H1 (cell line): ENCODE data around the gene NT5DC3. TPM values are rescaled to one million over a fixed set of nuclear protein-coding genes. Genes with fewer than 3 reads are reported as not detected.

Source experiments
- CTCF ChIA-PET: fragments of 300-600 bp; sonication (Branson Sonifier 250); formaldehyde crosslinking; loops from one replicate; lab custom pipeline; 2021; ENCODE audit not compliant: partially characterized antibody; lab: Charles Lee
- POLR2A ChIA-PET: fragments of 300-600 bp; sonication (Branson Sonifier 250); formaldehyde crosslinking; loops from one replicate; lab custom pipeline; 2021; ENCODE audit warnings: inconsistent platforms; ENCODE audit not compliant: partially characterized antibody; lab: Charles Lee
- DNase-seq, 2 experiments: peaks; one replicate each; pipeline versions ENCODE4 v3.0.0 to v3.0.0-alpha.2; 2010 to 2022; ENCODE audit warnings: low spot score in 2 of 2, low read depth in 1 of 2, mixed read lengths in 1 of 2
- FAIRE-seq: peaks from 2 replicates; lab custom pipeline; 2011; peaks lifted over from hg19 to GRCh38; lab: Jason Lieb, UNC
- H2AFZ ChIP-seq: 2 replicates; pipeline ENCODE4 v1.8.1; 2012; ENCODE audit warnings: low read length, inconsistent platforms
- H2AK5ac ChIP-seq: 2 replicates; pipeline ENCODE4 v1.6.1; 2013; ENCODE audit warnings: low read depth, low read length
- H2BK120ac ChIP-seq: replicated peaks from 2 replicates; pipeline ENCODE3; 2013; ENCODE audit warnings: low read depth, low read length, inconsistent platforms
- H2BK12ac ChIP-seq: 2 replicates; pipeline ENCODE4 v1.6.1; 2013; ENCODE audit warnings: low read depth, low read length
- H2BK15ac ChIP-seq: 2 replicates; pipeline ENCODE4 v1.6.1; 2013; ENCODE audit warnings: low read length
- H2BK20ac ChIP-seq: 2 replicates; pipeline ENCODE4 v1.6.1; 2013; ENCODE audit warnings: low read length
- H2BK5ac ChIP-seq: 2 replicates; pipeline ENCODE4 v1.6.1; 2013; ENCODE audit warnings: low read depth, low read length
- H3K14ac ChIP-seq: 2 replicates; pipeline ENCODE4 v1.6.1; 2013; ENCODE audit warnings: inconsistent platforms; ENCODE audit not compliant: insufficient read length
- H3K18ac ChIP-seq: 2 replicates; pipeline ENCODE4 v1.6.1; 2013; ENCODE audit warnings: low read length; ENCODE audit errors: extremely low read depth
- H3K23ac ChIP-seq: 2 replicates; pipeline ENCODE4 v1.6.1; 2013; ENCODE audit warnings: inconsistent platforms; ENCODE audit not compliant: insufficient read length
- H3K23me2 ChIP-seq: 2 replicates; pipeline ENCODE4 v1.6.1; 2013; ENCODE audit warnings: low read depth, low read length
- H3K27ac ChIP-seq: 2 replicates; pipeline ENCODE4 v1.6.1; 2011; ENCODE audit warnings: low read depth, low read length, inconsistent platforms
- H3K27me3 ChIP-seq, 4 experiments: replicated peaks in 1 of 4; 1 replicate in 1 of 4; 2 replicates in 3 of 4; pipeline versions ENCODE4 v1.6.1 to v1.8.1; 2011 to 2013; ENCODE audit warnings: low read length in 3 of 4, mild to moderate bottlenecking in 3 of 4, inconsistent platforms in 2 of 4, mixed read lengths in 2 of 4, moderate library complexity in 1 of 4; ENCODE audit not compliant: control insufficient read depth in 3 of 4, insufficient read depth in 3 of 4; ENCODE audit errors: extremely low read depth in 1 of 4
- H3K36me3 ChIP-seq, 4 experiments: 2 replicates each; pipeline versions ENCODE4 v1.6.1 to v1.8.1; 2011 to 2013; ENCODE audit warnings: mild to moderate bottlenecking in 4 of 4, low read length in 3 of 4, moderate library complexity in 2 of 4, control low read depth in 1 of 4, inconsistent platforms in 1 of 4; ENCODE audit not compliant: insufficient read depth in 4 of 4, control insufficient read depth in 2 of 4
- H3K4ac ChIP-seq: replicated peaks from 2 replicates; pipeline ENCODE3; 2013; ENCODE audit warnings: low read length, low read depth, mixed read lengths, inconsistent platforms; ENCODE audit not compliant: insufficient read length
- H3K4me1 ChIP-seq, 4 experiments: replicated peaks in 1 of 4; 1 replicate in 1 of 4; 2 replicates in 3 of 4; pipeline versions ENCODE4 v1.6.1 to v1.8.1; 2011 to 2013; ENCODE audit warnings: low read length in 3 of 4, inconsistent platforms in 2 of 4, mixed read lengths in 1 of 4; ENCODE audit not compliant: insufficient read depth in 4 of 4, control insufficient read depth in 3 of 4
- H3K4me2 ChIP-seq, 2 experiments: 2 replicates each; pipeline versions ENCODE4 v1.6.1 to v1.8.1; 2011 to 2013; ENCODE audit warnings: low read depth in 2 of 2, low read length in 2 of 2, control low read depth in 1 of 2, inconsistent platforms in 1 of 2, mild to moderate bottlenecking in 1 of 2; ENCODE audit not compliant: insufficient read depth in 1 of 2
- H3K4me3 ChIP-seq, 4 experiments: fragments of 200-600, 300-600 bp in 1 of 4; sonication (generic), shearing (Covaris generic), sonication (Bioruptor Twin) in 1 of 4; 2 replicates each; pipeline versions ENCODE4 v1.5.1 to v1.8.1; 2011 to 2016; ENCODE audit warnings: low read length in 4 of 4, low read depth in 3 of 4, control low read depth in 2 of 4, inconsistent platforms in 2 of 4, mild to moderate bottlenecking in 2 of 4, mixed read lengths in 1 of 4, moderate library complexity in 1 of 4; ENCODE audit not compliant: insufficient read depth in 2 of 4; ENCODE audit errors: extremely low read depth in 1 of 4
- H3K56ac ChIP-seq: replicated peaks from 2 replicates; pipeline ENCODE3; 2013; ENCODE audit warnings: low read depth, mild to moderate bottlenecking, mixed read lengths, low read length, inconsistent platforms; ENCODE audit not compliant: insufficient read length
- H3K79me1 ChIP-seq: 2 replicates; pipeline ENCODE4 v1.6.1; 2013; ENCODE audit warnings: low read depth, low read length, control low read depth
- H3K79me2 ChIP-seq, 2 experiments: 2 replicates each; pipeline versions ENCODE4 v1.6.1 to v1.8.1; 2012 to 2013; ENCODE audit warnings: low read length in 2 of 2, mild to moderate bottlenecking in 2 of 2, inconsistent platforms in 1 of 2; ENCODE audit not compliant: insufficient read depth in 2 of 2, control insufficient read depth in 1 of 2
- H3K9ac ChIP-seq, 4 experiments: replicated peaks in 1 of 4; 1 replicate in 1 of 4; 2 replicates in 3 of 4; pipeline versions ENCODE4 v1.6.1 to v1.8.1; 2011 to 2013; ENCODE audit warnings: low read depth in 3 of 4, low read length in 3 of 4, control low read depth in 2 of 4, mild to moderate bottlenecking in 2 of 4, moderate library complexity in 2 of 4, inconsistent platforms in 1 of 4; ENCODE audit errors: extremely low read depth in 1 of 4
- H3K9me3 ChIP-seq, 2 experiments: 2 replicates each; pipeline versions ENCODE4 v1.6.1 to v1.8.1; 2012 to 2013; ENCODE audit warnings: mild to moderate bottlenecking in 2 of 2, moderate library complexity in 2 of 2, control low read depth in 1 of 2, inconsistent platforms in 1 of 2, low read depth in 1 of 2, low read length in 1 of 2, mixed read lengths in 1 of 2; ENCODE audit not compliant: insufficient read depth in 2 of 2
- H4K20me1 ChIP-seq, 2 experiments: replicated peaks in 1 of 2; 2 replicates each; pipeline versions ENCODE3 to v1.8.1; 2011 to 2013; ENCODE audit warnings: inconsistent platforms in 2 of 2, low read length in 2 of 2, mild to moderate bottlenecking in 1 of 2; ENCODE audit not compliant: insufficient read depth in 2 of 2, control insufficient read depth in 1 of 2
- H4K5ac ChIP-seq: 2 replicates; pipeline ENCODE4 v1.6.1; 2013; ENCODE audit warnings: low read length, low read depth, mixed read lengths, inconsistent platforms; ENCODE audit not compliant: insufficient read length
- H4K8ac ChIP-seq: 2 replicates; pipeline ENCODE4 v1.8.0; 2013; ENCODE audit warnings: mild to moderate bottlenecking, moderate library complexity, low read length, inconsistent platforms; ENCODE audit not compliant: insufficient read depth; ENCODE audit errors: extremely low read depth
- H4K91ac ChIP-seq: replicated peaks from 2 replicates; pipeline ENCODE3; 2013; ENCODE audit warnings: low read length, mixed read lengths, inconsistent platforms; ENCODE audit not compliant: insufficient read length
- ASH2L ChIP-seq: fragments of 200-600, 300-600 bp; sonication (generic); IDR thresholded peaks from one replicate; pipeline ENCODE4 v1.7.1; 2017; ENCODE audit warnings: low read length
- CBX5 ChIP-seq: fragments of 300-800, 300-1000 bp; sonication (generic); IDR thresholded peaks from 2 replicates; pipeline ENCODE4 v1.7.1; 2016; ENCODE audit warnings: antibody characterized with exemption, low read length, low read depth
- CTCF ChIP-seq, 3 experiments: IDR thresholded peaks; 1 replicate in 2 of 3; 2 replicates in 1 of 3; pipeline versions ENCODE4 v1.5.1 to v1.6.1; 2011; ENCODE audit warnings: low read length in 3 of 3, mild to moderate bottlenecking in 3 of 3, inconsistent platforms in 2 of 3, low read depth in 1 of 3, moderate library complexity in 1 of 3; ENCODE audit not compliant: insufficient read depth in 1 of 3; ENCODE audit errors: control extremely low read depth in 1 of 3
- EGR1 ChIP-seq: IDR thresholded peaks from 2 replicates; pipeline ENCODE4 v1.6.1; 2011; ENCODE audit warnings: low read depth, low read length, borderline replicate concordance
- TCF12 ChIP-seq: IDR thresholded peaks from 2 replicates; pipeline ENCODE4 v1.6.1; 2011; ENCODE audit warnings: low read depth, mild to moderate bottlenecking, low read length
- ZNF274 ChIP-seq: IDR thresholded peaks from 2 replicates; pipeline ENCODE4 v1.7.0; 2012; ENCODE audit warnings: low read length, borderline replicate concordance; ENCODE audit errors: extremely low read depth
- WGBS, 2 experiments: shearing (Covaris generic) in 1 of 2; methylation state at CpG; one replicate each; pipeline versions ENCODE4 v1.1.6 to v1.1.7; 2013 to 2015; ENCODE audit warnings: low lambda C conversion rate in 2 of 2, mixed read lengths in 2 of 2, inconsistent platforms in 1 of 2, low coverage in 1 of 2, missing lambda C conversion rate in 1 of 2; ENCODE audit not compliant: insufficient replicate concordance in 2 of 2, insufficient coverage in 1 of 2, insufficient read length in 1 of 2; ENCODE audit errors: extremely low coverage in 1 of 2, missing lambda C conversion rate in 1 of 2; 5-methylcytosine and 5-hydroxymethylcytosine counted together
- polyA plus RNA-seq, 7 experiments: library from polyadenylated mRNA; depleted of rRNA in 3 of 7; stranded (reverse) in 5 of 7; unstranded in 2 of 7; fragments of >200 nt in 5 of 7; fragments of 200-250 nt in 2 of 7; gene quantifications; 1 replicate in 5 of 7; 2 replicates in 1 of 7; 4 replicates in 1 of 7; pipeline versions ENCODE4 v1.2.1 to v1.2.3, GENCODE V29; 2011 to 2013; ENCODE audit warnings: missing spikeins in 2 of 7, mixed read lengths in 2 of 7
- total RNA-seq: library from RNA; stranded (reverse); fragmentation: NEBNext Ultra II Directional; extraction: Animal tissue kit (Norgen Biotek cat#: 25700); gene quantifications from 2 replicates; pipeline ENCODE4 v1.2.1, GENCODE V29; 2021

NT5DC3 gene
- total and polyA plus RNA-seq, 2 of the 8 experiments (the other 6 are each of a cell fraction or from before 2014, with no cell fraction given): 5.4 to 14.8 TPM

- POLR2A ChIA-PET: interaction anchor here (0.7 to 1.9 kb wide), 10 partner anchors 9 to 90 kb away, joined by 3 to 10 read pairs (median 4); partner anchors contain the start of gene HSP90B1
- DNase-seq: no peak
Measured at GRCh38 chr12:103840462-103840875, 565 bp downstream of the NT5DC3 start.

More at GRCh38 chr12:103840462-103840875, 565 bp downstream of the NT5DC3 start:
- CTCF ChIA-PET: interaction anchor here (2.3 to 2.4 kb wide), 2 partner anchors 14 to 24 kb away, joined by 7 to 9 read pairs; no protein-coding TSS in a partner anchor
- TF ChIP-seq EGR1 (peak; percentile 27; the same call in 1 of the 2 replicates), CBX5 (no peak), TCF12 (no peak), ZNF274 (no peak), CTCF (IDR thresholded peaks at IDR 0.05; ENCODE audit: control extremely low read depth in 1 of 3, insufficient read depth in 1 of 3, low read depth in 1 of 3, low read length in 3 of 3) (no peak), ASH2L (peak; percentile 14)
- TF ChIP-seq, all 59 proteins: peak for 2
- H3K23ac ChIP-seq: no peak overlapping the region
- H3K27me3 ChIP-seq: peaks cover 0 to 6% (median 2%) of the 10 kb centered on the region in 4 experiments; a peak in 6 of 7 replicates
- H4K8ac ChIP-seq: peak overlapping the region; percentile 89; the same call in 1 of the 2 replicates
- peak overlapping the region; percentile 79 to 86 (median 82) for H3K4me3 ChIP-seq
- H2BK120ac ChIP-seq: no peak overlapping the region
- H3K23me2 ChIP-seq: peaks cover 11% of the 10 kb centered on the region; the same call in 1 of the 2 replicates
- H3K9ac ChIP-seq: peak overlapping the region; percentile 48 to 86 (median 72)
- peak overlapping the region; percentile 84 to 85 for H3K4me2 ChIP-seq
- no peak overlapping the region for H4K91ac ChIP-seq
- no peak overlapping the region for H2BK20ac ChIP-seq
- H2BK5ac ChIP-seq: no peak overlapping the region
- no peaks in the 10 kb centered on the region for H3K9me3 ChIP-seq
- no peak overlapping the region for H2AK5ac ChIP-seq
- peaks cover 6% of the 10 kb centered on the region for H3K79me1 ChIP-seq
- FAIRE-seq: no peak
- no peak overlapping the region for H3K4ac ChIP-seq
- peaks cover 0 to 39% of the 10 kb centered on the region in 2 experiments for H3K79me2 ChIP-seq
- 1% methylated on average over 26 of the region's 29 CpGs; no CpG with 5 or more reads in 1 of the 2 experiments for WGBS, 2 experiments
- H4K5ac ChIP-seq: no peak overlapping the region
- H4K20me1 ChIP-seq: peaks cover 0 to 9% of the 10 kb centered on the region in 2 experiments
- no peak overlapping the region for H3K14ac ChIP-seq
- H2AFZ ChIP-seq: no peak overlapping the region
- H2BK15ac ChIP-seq: no peak overlapping the region
- no peak overlapping the region for H2BK12ac ChIP-seq
- H3K4me1 ChIP-seq: 0 out of 7 replicates have a peak, but pooled peaks cover 0 to 3% (median 0%) of the 10 kb centered on the region in 4 experiments
- no peak overlapping the region for H3K27ac ChIP-seq
- no peak overlapping the region for H3K56ac ChIP-seq
- peak overlapping the region; percentile 71 for H3K18ac ChIP-seq
- no peaks in the 10 kb centered on the region for H3K36me3 ChIP-seq
